Measurements from ENCODE around the gene PDE3B. TPM values are rescaled to one million over a fixed set of nuclear protein-coding genes. Genes with fewer than 3 reads are reported as not detected.
"Not testable (repeated sequence)": the region's sequence is repeated elsewhere in the genome, so short reads cannot be mapped to it uniquely, and the experiment has no call there.

Gene PDE3B
- total RNA-seq, 1 donor from 2014 or later = 26.9 TPM

- Mint-ChIP-seq H3K4me3 (ENCODE audit: low read depth) (no peak overlapping the region), H3K36me3 (ENCODE audit: insufficient read depth) (peaks cover 12% of the 10 kb centered on the region), H3K27me3 (no peaks in the 10 kb centered on the region), H3K4me1 (ENCODE audit: low read depth) (peaks cover 1% of the 10 kb centered on the region), H3K27ac (no peak overlapping the region), H3K9me3 (ENCODE audit: low read depth) (peaks cover 8% of the 10 kb centered on the region)
- no peak for TF ChIP-seq CTCF (IDR thresholded peaks at IDR 0.05; ENCODE audit: unreplicated experiment)
- DNase-seq (ENCODE audit: low spot score, unreplicated experiment) = no peak
Measured at GRCh38 chr11:14774721-14775120, 131.1 kb downstream of the PDE3B start.

- DNase-seq (ENCODE audit: low spot score, unreplicated experiment) = no peak
Measured at GRCh38 chr11:14775897-14776296, 132.3 kb downstream of the PDE3B start.

GRCh38 chr11:14778460-14778859 lies 134.9 kb downstream of the PDE3B start:
- H3K4me1 Mint-ChIP-seq (ENCODE audit: low read depth); H3K4me3 Mint-ChIP-seq (ENCODE audit: low read depth); H3K27me3 Mint-ChIP-seq; DNase-seq (ENCODE audit: low spot score, unreplicated experiment); H3K27ac Mint-ChIP-seq: not testable (repeated sequence)
- peaks cover 14% of the 10 kb centered on the region for H3K36me3 Mint-ChIP-seq (ENCODE audit: insufficient read depth)
- peaks cover 27% of the 10 kb centered on the region for H3K9me3 Mint-ChIP-seq (ENCODE audit: low read depth)

More at GRCh38 chr11:14775897-14776296, 132.3 kb downstream of the PDE3B start:
- H3K4me1 Mint-ChIP-seq (ENCODE audit: low read depth) = peaks cover 5% of the 10 kb centered on the region
- H3K9me3 Mint-ChIP-seq (ENCODE audit: low read depth) = peaks cover 15% of the 10 kb centered on the region
- H3K36me3 Mint-ChIP-seq (ENCODE audit: insufficient read depth) = peaks cover 14% of the 10 kb centered on the region
- no peak for TF ChIP-seq CTCF (IDR thresholded peaks at IDR 0.05; ENCODE audit: unreplicated experiment)
- H3K27me3 Mint-ChIP-seq = no peaks in the 10 kb centered on the region
- H3K4me3 Mint-ChIP-seq (ENCODE audit: low read depth) = no peak overlapping the region
- H3K27ac Mint-ChIP-seq = no peak overlapping the region

- no peak overlapping the region for H3K27ac Mint-ChIP-seq
- DNase-seq (ENCODE audit: low spot score, unreplicated experiment) = no peak
- no peak for TF ChIP-seq CTCF (IDR thresholded peaks at IDR 0.05; ENCODE audit: unreplicated experiment)
- H3K9me3 Mint-ChIP-seq (ENCODE audit: low read depth) = peaks cover 22% of the 10 kb centered on the region
- H3K27me3 Mint-ChIP-seq = no peaks in the 10 kb centered on the region
- H3K36me3 Mint-ChIP-seq (ENCODE audit: insufficient read depth) = peaks cover 4% of the 10 kb centered on the region
- no peak overlapping the region for H3K4me3 Mint-ChIP-seq (ENCODE audit: low read depth)
- H3K4me1 Mint-ChIP-seq (ENCODE audit: low read depth) = peaks cover 4% of the 10 kb centered on the region
Measured at GRCh38 chr11:14783788-14784187, 140.2 kb downstream of the PDE3B start.

GRCh38 chr11:14784230-14784629 lies 140.6 kb downstream of the PDE3B start:
- Mint-ChIP-seq H3K27ac (no peak overlapping the region), H3K36me3 (ENCODE audit: insufficient read depth) (peaks cover 2% of the 10 kb centered on the region), H3K9me3 (ENCODE audit: low read depth) (peaks cover 19% of the 10 kb centered on the region), H3K4me3 (ENCODE audit: low read depth) (no peak overlapping the region), H3K4me1 (ENCODE audit: low read depth) (peaks cover 4% of the 10 kb centered on the region), H3K27me3 (no peaks in the 10 kb centered on the region)
- no peak for TF ChIP-seq CTCF (IDR thresholded peaks at IDR 0.05; ENCODE audit: unreplicated experiment)
- no peak for DNase-seq (ENCODE audit: low spot score, unreplicated experiment)

GRCh38 chr11:14789879-14790484 lies 146.4 kb downstream of the PDE3B start:
- Mint-ChIP-seq H3K4me1 (ENCODE audit: low read depth) (no peaks in the 10 kb centered on the region), H3K36me3 (ENCODE audit: insufficient read depth) (no peaks in the 10 kb centered on the region), H3K9me3 (ENCODE audit: low read depth) (no peaks in the 10 kb centered on the region), H3K27me3 (no peaks in the 10 kb centered on the region), H3K4me3 (ENCODE audit: low read depth) (no peak overlapping the region), H3K27ac (no peak overlapping the region)
- DNase-seq (ENCODE audit: low spot score, unreplicated experiment) = no peak
- peak; percentile 51 for TF ChIP-seq CTCF (IDR thresholded peaks at IDR 0.05; ENCODE audit: unreplicated experiment)

Measured in progenitor cell of endocrine pancreas (in vitro differentiated cells).